HG03108 (cell line): Measurements from ENCODE around the gene HSD11B1L.
"Not testable (repeated sequence)": the region's sequence is repeated elsewhere in the genome, so short reads cannot be mapped to it uniquely, and the experiment has no call there.

Source experiments
- ATAC-seq: cut with Tn5 transposase; IDR thresholded peaks from one replicate; pipeline ENCODE4 v1.9.1; 2021; ENCODE audit warnings: moderate library complexity; ENCODE audit not compliant: unreplicated experiment

Gene HSD11B1L

DNA sequence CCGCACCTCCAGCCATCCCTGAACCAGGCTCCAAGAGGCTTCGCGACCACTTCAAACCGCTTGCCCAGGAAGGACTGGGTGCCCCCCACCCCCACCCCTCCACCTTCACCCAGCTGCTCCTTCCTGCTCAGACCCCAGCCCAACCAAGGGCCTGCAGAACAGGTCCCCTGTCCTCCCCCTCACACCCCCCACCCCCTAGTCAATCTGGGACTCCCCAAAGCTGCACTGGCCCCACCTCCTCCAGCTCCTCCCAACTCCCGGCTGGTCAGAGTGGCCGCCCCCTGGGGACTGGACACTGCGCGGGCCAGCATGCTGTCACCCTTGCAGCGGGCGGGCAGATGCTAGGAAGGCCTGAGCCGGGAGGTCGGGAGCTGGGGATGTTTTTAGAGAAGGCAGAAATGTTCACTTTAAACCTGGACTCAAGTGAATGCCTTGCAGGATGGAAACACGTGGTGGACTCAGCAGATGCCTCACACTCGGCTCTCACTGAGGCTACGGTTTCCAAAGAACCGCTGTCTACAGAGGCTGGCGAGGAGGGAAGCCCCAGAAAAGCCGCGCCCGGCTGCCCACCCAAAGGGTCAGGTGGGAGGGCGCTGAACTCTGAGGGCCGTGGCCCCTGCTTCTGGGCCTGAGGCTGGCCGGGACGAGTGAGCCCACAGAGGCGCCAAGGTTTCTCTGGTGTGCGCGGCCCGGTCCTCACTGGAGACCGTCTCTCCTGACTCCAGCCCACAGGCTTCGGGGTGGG lies 17.2 kb downstream of the HSD11B1L start:
- ATAC-seq: no peak

DNA sequence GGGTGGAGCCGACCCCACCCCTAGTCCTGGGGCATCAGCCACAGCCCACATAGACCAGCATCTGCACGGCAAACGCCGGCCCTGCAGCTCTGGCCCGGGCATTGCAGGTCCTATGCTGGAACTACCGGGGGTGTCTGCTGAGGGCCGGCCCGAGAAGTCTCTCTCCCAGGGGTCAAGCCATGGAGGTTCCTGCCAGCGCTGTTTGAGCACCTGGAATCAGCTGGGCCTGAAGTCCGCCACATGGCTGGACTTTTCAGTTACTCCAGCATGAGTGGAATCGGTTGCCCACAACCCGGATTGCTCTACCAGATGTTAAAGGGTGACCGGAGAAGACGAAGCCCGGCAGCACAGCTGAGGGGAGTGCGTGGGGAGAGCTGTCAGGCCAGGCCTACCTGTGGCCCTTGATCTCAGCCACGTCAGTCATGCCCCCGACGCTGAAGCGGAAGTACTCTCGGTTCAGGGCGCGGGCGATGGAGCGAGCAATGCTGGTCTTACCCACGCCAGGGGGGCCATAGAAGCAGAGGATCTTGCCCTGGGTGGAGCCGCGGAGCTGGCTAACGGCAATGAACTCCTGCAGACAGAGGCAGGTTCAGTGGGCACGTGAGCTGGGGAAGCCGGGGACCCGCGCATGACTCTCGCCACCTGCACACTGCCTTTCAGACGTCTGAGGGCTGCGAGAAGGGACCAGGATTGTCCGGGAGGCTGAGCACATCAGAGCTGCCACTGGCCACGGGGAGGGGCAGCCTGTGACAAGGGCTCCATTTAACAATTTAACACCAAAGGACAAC lies 18.0 kb downstream of the HSD11B1L start:
- ATAC-seq: no peak

GRCh38 chr19:5700455-5701092 lies 19.7 kb downstream of the HSD11B1L start:
- no peak for ATAC-seq

DNA sequence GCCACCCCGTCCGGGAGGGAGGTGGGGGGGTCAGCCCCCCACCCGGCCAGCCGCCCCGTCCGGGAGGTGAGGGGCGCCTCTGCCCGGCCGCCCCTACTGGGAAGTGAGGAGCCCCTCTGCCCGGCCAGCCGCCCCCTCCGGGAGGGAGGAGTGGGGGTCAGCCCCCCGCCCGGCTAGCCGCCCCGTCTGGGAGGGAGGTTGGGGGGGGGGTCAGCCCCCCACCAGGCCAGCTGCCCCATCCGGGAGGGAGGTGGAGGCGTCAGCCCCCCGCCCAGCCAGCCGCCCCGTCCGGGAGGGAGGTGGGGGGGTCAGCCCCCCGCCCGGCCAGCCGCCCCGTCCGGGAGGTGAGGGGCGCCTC lies 21.2 kb downstream of the HSD11B1L start:
- ATAC-seq: not testable (repeated sequence)

- no peak for ATAC-seq
Measured at GRCh38 chr19:5703819-5704818, 23.3 kb downstream of the HSD11B1L start.

GRCh38 chr19:5705552-5705951 lies 24.7 kb downstream of the HSD11B1L start:
- no peak for ATAC-seq

DNA sequence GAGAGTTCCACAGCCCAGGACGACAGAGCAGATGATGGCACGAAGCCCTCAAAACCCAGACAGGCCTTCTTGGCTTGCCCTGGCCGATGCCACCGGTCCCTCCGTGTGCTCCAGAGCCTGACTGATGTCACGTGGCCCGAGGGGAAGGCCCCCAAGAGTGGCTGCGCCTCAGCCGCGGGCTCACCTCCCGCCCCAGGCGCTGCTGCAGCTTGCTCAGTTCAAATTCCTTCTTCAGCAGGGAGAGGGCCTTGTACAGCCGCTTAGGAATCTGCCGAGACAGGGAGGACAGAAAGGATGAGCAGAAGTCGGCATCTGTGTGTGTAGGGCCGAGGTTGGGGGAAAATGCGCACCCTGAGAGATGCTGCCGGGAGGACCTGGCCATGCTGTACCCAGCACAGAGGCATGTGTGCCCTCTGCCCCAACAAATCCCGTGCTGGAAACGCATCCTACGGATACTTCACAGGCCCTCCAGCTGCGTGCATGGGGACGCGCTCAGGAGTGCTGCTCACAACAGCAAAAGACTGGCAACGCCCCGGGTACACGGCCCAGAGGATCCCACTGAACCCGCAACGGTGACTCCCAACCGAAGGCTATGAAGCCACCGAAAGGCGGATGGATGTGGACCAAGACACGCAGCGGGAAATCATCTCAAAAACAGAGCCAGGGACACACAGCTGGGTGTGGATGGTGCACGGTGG lies 26.2 kb downstream of the HSD11B1L start:
- ATAC-seq: no peak

DNA sequence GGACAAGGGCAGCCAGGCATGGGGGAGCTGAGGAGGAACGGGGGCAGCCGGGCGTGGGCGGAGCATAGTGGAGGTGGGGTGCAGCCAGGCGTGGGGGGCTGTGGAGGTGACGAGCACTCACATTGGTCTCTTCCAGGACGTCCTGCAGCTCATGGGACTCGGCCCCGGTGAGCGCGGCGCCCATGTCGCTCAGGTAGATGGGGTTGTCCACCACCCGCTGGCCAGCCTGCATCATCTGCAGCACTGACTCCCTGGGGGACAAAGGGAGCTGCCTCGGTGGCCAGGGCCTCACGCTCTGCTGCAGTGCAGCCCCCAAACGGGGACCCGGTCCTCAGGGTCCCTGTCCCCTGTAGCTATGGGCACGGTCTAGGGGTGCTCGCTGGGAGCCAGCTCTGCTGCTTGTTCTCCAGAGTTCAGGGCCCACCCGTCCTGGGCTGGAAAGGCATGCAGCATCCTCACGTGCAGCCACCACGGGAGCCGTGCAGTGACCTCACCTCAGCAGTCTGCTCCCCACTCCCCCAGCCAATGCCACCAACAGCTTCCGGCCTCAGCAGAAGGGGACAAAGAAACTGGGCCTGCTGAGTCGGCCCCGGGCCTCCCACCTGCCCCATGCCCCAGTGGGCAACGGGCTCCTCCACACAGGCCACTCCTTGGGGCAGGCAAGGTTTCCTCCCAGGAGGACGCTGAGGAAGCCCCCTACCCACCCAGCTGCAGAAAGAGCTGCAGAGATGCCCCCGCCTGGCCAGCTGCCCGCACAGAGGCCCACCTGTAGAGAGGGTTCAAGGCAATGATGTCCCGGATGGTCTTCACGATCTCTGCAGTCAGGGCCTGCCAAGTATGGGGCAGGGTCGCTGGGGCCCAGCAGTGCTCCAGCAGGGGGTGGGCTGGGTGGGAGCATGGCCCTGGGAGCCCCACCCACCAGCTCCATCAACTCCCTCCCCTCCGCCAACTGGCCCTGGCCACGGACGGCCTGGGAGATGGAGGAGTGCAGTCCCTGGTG lies 27.0 kb downstream of the HSD11B1L start:
- ATAC-seq: no peak

DNA sequence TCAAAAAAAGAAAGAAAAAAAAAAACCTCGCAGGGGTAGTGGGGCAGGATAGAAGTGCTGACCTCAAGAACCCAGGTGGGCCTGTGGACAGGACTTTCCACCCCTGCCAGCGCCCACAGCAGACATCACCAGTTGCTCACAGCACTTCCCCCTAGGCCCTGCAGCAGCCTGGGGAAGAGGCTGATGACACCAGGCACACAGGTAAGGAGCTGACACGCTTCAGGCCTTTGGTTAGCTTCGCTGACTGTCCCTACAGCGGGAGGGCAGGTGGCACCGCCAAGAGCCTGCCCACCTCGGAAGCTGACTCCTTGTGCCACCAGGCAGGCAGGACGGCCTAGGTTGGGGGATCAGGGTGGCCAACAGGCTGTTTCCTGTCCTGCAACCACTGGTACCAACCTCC lies 30.2 kb downstream of the HSD11B1L start:
- no peak for ATAC-seq

DNA sequence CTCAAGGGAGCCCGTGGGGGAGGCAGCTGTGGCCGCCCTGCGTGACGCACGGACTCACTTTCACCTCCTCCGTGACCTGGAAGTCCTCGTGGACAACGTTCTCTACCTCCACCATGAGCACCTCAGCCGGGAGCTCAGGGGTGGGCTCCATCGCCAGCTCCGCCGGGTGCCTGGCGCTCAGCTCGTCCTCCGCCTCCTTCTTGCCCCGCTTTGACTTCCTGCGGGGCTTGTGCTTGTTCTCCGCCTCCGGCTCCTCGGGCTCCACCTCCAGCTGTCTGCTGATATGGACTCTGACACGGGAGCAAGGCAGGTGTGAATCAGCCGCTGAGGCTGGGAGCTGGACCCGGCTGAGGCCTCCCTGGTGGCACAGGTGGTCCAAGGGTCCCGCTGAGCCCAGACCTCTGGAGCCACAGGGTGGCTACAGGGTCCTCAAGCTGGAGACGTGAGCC lies 30.9 kb downstream of the HSD11B1L start:
- no peak for ATAC-seq

- ATAC-seq: no peak
Measured at GRCh38 chr19:5713228-5713627, 32.4 kb downstream of the HSD11B1L start.

- no peak for ATAC-seq
Measured at GRCh38 chr19:5714816-5715215, 34.0 kb downstream of the HSD11B1L start.

DNA sequence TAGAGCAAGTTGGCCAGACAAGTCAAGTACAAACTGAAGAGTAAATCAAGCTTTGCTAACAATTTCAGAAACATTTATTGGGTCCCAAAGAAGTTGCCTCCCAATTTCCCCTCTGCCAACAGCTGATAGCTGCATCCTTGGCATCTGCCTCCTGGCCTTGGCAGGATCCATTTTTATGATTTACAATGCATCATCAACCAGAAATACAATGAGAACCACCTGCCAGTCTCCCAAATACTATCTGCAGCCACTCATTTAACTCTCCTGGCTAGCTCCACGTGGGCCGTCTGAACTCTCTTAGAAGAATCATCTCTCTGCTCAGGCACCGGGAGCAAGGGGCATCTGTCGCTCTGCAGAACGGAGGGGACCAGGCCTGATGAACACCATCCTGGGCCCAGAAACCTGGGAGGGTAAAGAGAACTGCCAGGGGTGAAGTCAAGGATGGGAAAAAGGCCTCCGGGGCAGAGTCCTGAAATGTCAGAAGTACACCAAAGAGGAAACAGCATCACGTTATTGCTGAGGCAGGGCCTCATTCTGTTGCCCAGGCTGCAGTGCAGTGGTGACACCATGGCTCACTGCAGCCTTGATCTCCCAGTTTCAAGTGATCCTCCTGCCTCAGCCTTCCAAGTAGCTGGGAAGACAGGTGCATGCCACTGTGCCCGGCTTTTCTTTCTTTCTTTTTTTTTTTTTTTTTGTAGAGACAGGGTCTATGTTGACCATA lies 36.5 kb downstream of the HSD11B1L start:
- ATAC-seq: no peak

GRCh38 chr19:5718037-5718578 lies 37.3 kb downstream of the HSD11B1L start:
- no peak for ATAC-seq

GRCh38 chr19:5718579-5719273 lies 37.9 kb downstream of the HSD11B1L start:
- ATAC-seq: no peak

GRCh38 chr19:5719274-5719960 lies 38.6 kb downstream of the HSD11B1L start:
- peak; percentile 10 for ATAC-seq
